Ovary (tissue), 9 donors: ENCODE results near the gene UTP4. TPM values are rescaled to one million over a fixed set of nuclear protein-coding genes. Genes with fewer than 3 reads are reported as not detected.

Experiments
- DNase-seq, 5 donors: peaks; one replicate each; pipeline ENCODE4 v3.0.0-alpha.2; 2019 to 2020
- H3K27ac ChIP-seq, 2 donors: fragments of 200-600 bp; one replicate each; pipeline versions ENCODE4 v1.5.1 to v1.8.0; 2019 to 2022
- H3K27me3 ChIP-seq: fragments of 200-600 bp; one replicate; pipeline ENCODE4 v1.8.0; 2022
- H3K36me3 ChIP-seq: fragments of 200-600 bp; sonication (generic); one replicate; pipeline ENCODE4 v1.5.1; 2019
- H3K4me1 ChIP-seq: one replicate; pipeline ENCODE4 v1.8.1; 2013; ENCODE audit warnings: mild to moderate bottlenecking, moderate library complexity; ENCODE audit not compliant: insufficient read depth
- H3K4me3 ChIP-seq: fragments of 200-600 bp; sonication (generic); one replicate; pipeline ENCODE4 v1.5.1; 2017
- H3K9me3 ChIP-seq, 2 donors: fragments of 200-600 bp in 1 of 2; sonication (generic) in 1 of 2; one replicate each; pipeline versions ENCODE4 v1.5.1 to v1.8.1; 2013 to 2019; ENCODE audit warnings: mild to moderate bottlenecking in 1 of 2, moderate library complexity in 1 of 2
- CTCF ChIP-seq, 3 donors: fragments of 450-650 bp in 2 of 3; fragments of 200-600 bp in 1 of 3; IDR thresholded peaks; one replicate each; pipeline versions ENCODE4 v1.5.1 to v1.8.0; 2016 to 2022; ENCODE audit warnings: antibody characterized with exemption in 3 of 3, mild to moderate bottlenecking in 1 of 3
- EP300 ChIP-seq: sonication (generic); formaldehyde crosslinking; IDR thresholded peaks from one replicate; pipeline ENCODE4 v1.6.1; 2017; ENCODE audit warnings: antibody characterized with exemption
- POLR2A ChIP-seq: fragments of 450-650 bp; IDR thresholded peaks from one replicate; pipeline ENCODE4 v1.6.1; 2017; ENCODE audit warnings: antibody characterized with exemption, mild to moderate bottlenecking, moderate library complexity
- WGBS, 3 donors: extraction: QIAGEN DNeasy Blood & Tissue Kit in 1 of 3; methylation state at CpG; one replicate each; pipeline versions ENCODE4 v1.1.5 to v1.1.7; 2013 to 2017; 5-methylcytosine and 5-hydroxymethylcytosine counted together
- intact Hi-C, 4 donors: fragments of 100-400 bp; cut with DNase I; formaldehyde crosslinking; loops; one replicate each; pipeline versions ENCODE4 v1.11.0 to v1.15.1; 2022 to 2023
- polyA plus RNA-seq, 2 donors: library from polyadenylated mRNA; stranded (reverse); fragments of 200-250 nt in 1 of 2; fragments of 350-450 nt in 1 of 2; fragmentation: Illumina TruSeq in 1 of 2; extraction: RNeasy Lipid Tissue Mini Kit (QIAGEN cat#74804) in 1 of 2; gene quantifications; one replicate each; pipeline ENCODE4 v1.2.3, GENCODE V29; 2013 to 2014
- total RNA-seq, 7 donors: library from RNA; depleted of rRNA in 2 of 7; stranded (reverse); fragments of >200 nt in 2 of 7; fragmentation: NEBNext Ultra II Directional in 3 of 7; extraction: Animal tissue kit (Norgen Biotek cat#: 25700) in 3 of 7; gene quantifications; one replicate each; pipeline versions ENCODE4 v1.1.0 to v1.2.4, GENCODE V29; 2016 to 2023
- donor health status: DM: no; HTN: no; CAD: no; lungs with moderate emphysema.
- donor health status: DM: no; HTN: no; CAD: no.
- donor health status: Bipolar disorder and iron deficiency.
- donor health status: DM: yes; HTN: yes; CAD: no.
- donor health status: DM: no; HTN: no; CAD: no.
- donor health status: DM: yes; HTN: yes; CAD: no.

Gene UTP4
- total and polyA plus RNA-seq, 9 donors, result 13.8 to 52.4 (median 40.2) TPM

- WGBS, 3 donors, result 1 to 2% (median 1%) methylated on average over 50 to 55 of the region's 55 CpGs
- no peak for TF ChIP-seq CTCF (IDR thresholded peaks at IDR 0.05)
- no peak for TF ChIP-seq EP300
- Histone ChIP-seq H3K27ac (no peak overlapping the region), H3K36me3 (no peaks in the 10 kb centered on the region), H3K4me3 (peak overlapping the region; percentile 40), H3K4me1 (peaks cover 12% of the 10 kb centered on the region), H3K9me3 (no peaks in the 10 kb centered on the region), H3K27me3 (no peaks in the 10 kb centered on the region)
- DNase-seq, result peak in 1 of 5 donors; percentile 33
- intact Hi-C loops, result loop anchor here in 2 of 4 donors (5.0 to 10.0 kb wide), 2 partner anchors 132 to 259 kb away; no protein-coding TSS in a partner anchor
Measured at GRCh38 chr16:69106491-69107315, 25.7 kb upstream of the UTP4 start.

DNA sequence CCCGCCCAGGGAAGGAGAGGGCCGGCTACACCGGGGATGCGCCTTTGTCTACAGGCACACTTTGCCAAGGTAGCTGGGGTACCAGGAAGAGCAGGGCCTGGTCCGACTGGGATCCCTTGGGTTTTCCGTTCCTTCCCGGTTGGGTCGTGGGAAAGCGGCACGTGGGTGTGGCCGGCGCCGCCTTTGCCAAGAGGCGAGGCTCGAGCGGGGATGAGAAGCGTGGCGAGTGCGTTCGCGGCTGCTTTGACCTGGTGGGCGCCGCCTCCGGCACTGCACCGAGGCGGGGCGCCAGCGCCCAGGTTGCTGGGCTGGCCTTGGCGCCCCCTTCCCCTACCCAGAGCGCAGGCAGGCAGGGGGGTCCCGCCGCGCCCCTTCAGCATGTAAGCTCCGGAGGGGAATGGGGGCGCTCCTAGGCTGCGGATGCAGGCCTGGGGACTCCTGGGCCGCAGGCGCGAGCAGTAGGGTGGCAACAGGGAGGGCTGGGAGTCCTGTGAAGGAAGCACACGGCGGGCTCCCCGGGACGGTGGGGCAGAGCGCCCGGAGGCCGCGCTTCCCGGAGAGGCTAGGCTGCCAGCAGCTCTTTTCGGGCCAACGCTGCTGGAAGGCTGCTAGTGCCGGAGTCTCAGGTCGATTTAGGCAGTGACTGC lies 25.0 kb upstream of the UTP4 start:
- 0 to 2% (median 1%) methylated on average over 41 to 52 of the region's 52 CpGs for WGBS, 3 donors
- Histone ChIP-seq H3K4me3 (no peak overlapping the region), H3K27me3 (no peaks in the 10 kb centered on the region), H3K4me1 (peaks cover 12% of the 10 kb centered on the region), H3K27ac (no peak overlapping the region), H3K36me3 (no peaks in the 10 kb centered on the region), H3K9me3 (no peaks in the 10 kb centered on the region)
- peak in 2 of 5 donors; percentile 35 to 60 for DNase-seq
- TF ChIP-seq POLR2A (no peak), CTCF (IDR thresholded peaks at IDR 0.05) (no peak), EP300 (no peak)
- intact Hi-C loops, result loop anchor here in 2 of 4 donors (5.0 to 10.0 kb wide), 2 partner anchors 133 to 260 kb away; no protein-coding TSS in a partner anchor

GRCh38 chr16:69108064-69108904 lies 24.2 kb upstream of the UTP4 start:
- peaks cover 12% of the 10 kb centered on the region for H3K4me1 ChIP-seq
- peak in 1 of 5 donors; percentile 27 for DNase-seq
- H3K27me3 ChIP-seq, result no peaks in the 10 kb centered on the region
- no peak overlapping the region for H3K27ac ChIP-seq
- intact Hi-C loops, result loop anchor here in 2 of 4 donors (5.0 to 10.0 kb wide), 2 partner anchors 133 to 261 kb away; no protein-coding TSS in a partner anchor
- H3K4me3 ChIP-seq, result no peak overlapping the region
- H3K36me3 ChIP-seq, result no peaks in the 10 kb centered on the region
- WGBS, 3 donors, result 47 to 59% (median 52%) methylated on average over 9 of the region's 9 CpGs
- no peaks in the 10 kb centered on the region for H3K9me3 ChIP-seq
- TF ChIP-seq EP300 (no peak), POLR2A (no peak), CTCF (IDR thresholded peaks at IDR 0.05) (no peak)

DNA sequence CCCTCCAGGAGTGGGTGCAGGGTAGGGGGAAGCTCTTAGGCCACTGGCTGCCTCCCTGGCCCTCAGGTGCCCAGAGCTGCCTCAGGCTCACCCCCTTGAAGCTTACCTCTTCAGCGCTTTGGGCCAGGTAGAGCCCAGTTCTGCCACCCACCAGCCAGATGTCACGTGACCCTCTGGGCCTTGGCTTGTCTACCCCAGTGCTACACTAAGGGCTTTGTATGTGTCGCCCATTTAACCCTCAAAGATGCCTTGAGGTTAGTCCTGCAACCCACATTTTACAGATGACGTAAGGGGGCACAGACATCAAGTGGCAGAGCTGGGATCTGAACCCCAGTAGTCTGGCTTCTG lies 23.6 kb upstream of the UTP4 start:
- no peak overlapping the region for H3K27ac ChIP-seq
- peaks cover 12% of the 10 kb centered on the region for H3K4me1 ChIP-seq
- intact Hi-C loops, result loop anchor here in 2 of 4 donors (5.0 to 10.0 kb wide), 2 partner anchors 134 to 262 kb away; no protein-coding TSS in a partner anchor
- no peaks in the 10 kb centered on the region for H3K36me3 ChIP-seq
- no peak overlapping the region for H3K4me3 ChIP-seq
- peak in 1 of 5 donors; percentile 10 for DNase-seq
- TF ChIP-seq EP300, result no peak
- no peak for TF ChIP-seq CTCF (IDR thresholded peaks at IDR 0.05)
- no peak for TF ChIP-seq POLR2A
- 90 to 91% (median 91%) methylated on average over 4 of the region's 4 CpGs for WGBS, 3 donors
- H3K27me3 ChIP-seq, result no peaks in the 10 kb centered on the region
- H3K9me3 ChIP-seq, result no peaks in the 10 kb centered on the region
